A673 (cell line): ENCODE data around the gene VDAC1. TPM values are rescaled to one million over a fixed set of nuclear protein-coding genes. Genes with fewer than 3 reads are reported as not detected.

ENCODE experiments used
- BruUV-seq: library from RNA; stranded (reverse); fragments of 400-500 nt; replicated peaks from 2 replicates; lab custom pipeline; 2021; lab: Mats Ljungman, UMichigan
- CTCF ChIA-PET: fragments of 300-600 bp; sonication (Branson Sonifier 250); formaldehyde crosslinking; loops from one replicate; lab custom pipeline; 2022; ENCODE audit warnings: antibody characterized with exemption; lab: Charles Lee
- POLR2A ChIA-PET: fragments of 300-600 bp; sonication (Branson Sonifier 250); formaldehyde crosslinking; loops from one replicate; lab custom pipeline; 2022; ENCODE audit warnings: antibody characterized with exemption; ENCODE audit not compliant: low non-redundant PET; lab: Charles Lee
- DNase-seq: peaks from one replicate; pipeline ENCODE4 v3.0.0-alpha.2; 2015; ENCODE audit warnings: low spot score
- H3K27ac ChIP-seq: fragments of 200-600 bp; sonication (generic); 2 replicates; pipeline ENCODE4 v1.5.1; 2016; ENCODE audit warnings: mixed run types, low read depth, mild to moderate bottlenecking, mixed read lengths, antibody characterized with exemption, low read length; ENCODE audit not compliant: poor library complexity, severe bottlenecking
- H3K27me3 ChIP-seq: fragments of 200-600 bp; sonication (generic); replicated peaks from 2 replicates; pipeline ENCODE4 v1.6.1; 2017; ENCODE audit warnings: mixed run types, low read depth, mild to moderate bottlenecking, mixed read lengths, antibody characterized with exemption, low read length; ENCODE audit not compliant: insufficient read depth, poor library complexity
- H3K36me3 ChIP-seq: fragments of 200-600 bp; sonication (generic); 2 replicates; pipeline ENCODE4 v1.6.1; 2016; ENCODE audit warnings: mixed run types, mild to moderate bottlenecking, mixed read lengths, antibody characterized with exemption, low read length; ENCODE audit not compliant: insufficient read depth, poor library complexity, severe bottlenecking
- H3K4me1 ChIP-seq: fragments of 200-600 bp; sonication (generic); 2 replicates; pipeline ENCODE4 v1.6.1; 2017; ENCODE audit warnings: mixed run types, mild to moderate bottlenecking, mixed read lengths, antibody characterized with exemption, low read length; ENCODE audit not compliant: insufficient read depth, poor library complexity, severe bottlenecking
- H3K4me3 ChIP-seq: fragments of 200-600 bp; sonication (generic); 2 replicates; pipeline ENCODE4 v1.5.1; 2016; ENCODE audit warnings: low read depth, mixed run types, mild to moderate bottlenecking, mixed read lengths, low read length; ENCODE audit not compliant: poor library complexity, severe bottlenecking
- H3K9me3 ChIP-seq: fragments of 200-600 bp; sonication (generic); 2 replicates; pipeline ENCODE4 v1.6.1; 2016; ENCODE audit warnings: mixed run types, low read depth, mild to moderate bottlenecking, mixed read lengths, antibody characterized with exemption, low read length; ENCODE audit not compliant: poor library complexity, severe bottlenecking
- EZH2 ChIP-seq: fragments of 200-600 bp; sonication (generic); IDR thresholded peaks from 2 replicates; pipeline ENCODE4 v1.6.1; 2017; ENCODE audit warnings: borderline replicate concordance, low read depth, mild to moderate bottlenecking, mixed read lengths, antibody characterized with exemption, low read length; ENCODE audit not compliant: poor library complexity, severe bottlenecking
- intact Hi-C: fragments of 100-400 bp; cut with micrococcal nuclease; formaldehyde crosslinking; loops from one replicate; pipeline ENCODE4 v1.10.0; 2022; ENCODE audit not compliant: unreplicated experiment
- total RNA-seq: library from RNA; stranded (reverse); gene quantifications from 2 replicates; pipeline ENCODE4 v1.2.3, GENCODE V29; 2021
- TF ChIP-seq, protein P1 (sequence below): fragments of 300-800, 200-600 bp; sonication (generic); conservative IDR thresholded peaks from 2 replicates; pipeline ENCODE4 v1.5.1; 2017; ENCODE audit warnings: low read depth, mild to moderate bottlenecking, antibody characterized with exemption, low read length, moderate library complexity, mixed read lengths

Gene VDAC1
- total RNA-seq, 1 experiment from 2014 or later = 367 TPM

DNA sequence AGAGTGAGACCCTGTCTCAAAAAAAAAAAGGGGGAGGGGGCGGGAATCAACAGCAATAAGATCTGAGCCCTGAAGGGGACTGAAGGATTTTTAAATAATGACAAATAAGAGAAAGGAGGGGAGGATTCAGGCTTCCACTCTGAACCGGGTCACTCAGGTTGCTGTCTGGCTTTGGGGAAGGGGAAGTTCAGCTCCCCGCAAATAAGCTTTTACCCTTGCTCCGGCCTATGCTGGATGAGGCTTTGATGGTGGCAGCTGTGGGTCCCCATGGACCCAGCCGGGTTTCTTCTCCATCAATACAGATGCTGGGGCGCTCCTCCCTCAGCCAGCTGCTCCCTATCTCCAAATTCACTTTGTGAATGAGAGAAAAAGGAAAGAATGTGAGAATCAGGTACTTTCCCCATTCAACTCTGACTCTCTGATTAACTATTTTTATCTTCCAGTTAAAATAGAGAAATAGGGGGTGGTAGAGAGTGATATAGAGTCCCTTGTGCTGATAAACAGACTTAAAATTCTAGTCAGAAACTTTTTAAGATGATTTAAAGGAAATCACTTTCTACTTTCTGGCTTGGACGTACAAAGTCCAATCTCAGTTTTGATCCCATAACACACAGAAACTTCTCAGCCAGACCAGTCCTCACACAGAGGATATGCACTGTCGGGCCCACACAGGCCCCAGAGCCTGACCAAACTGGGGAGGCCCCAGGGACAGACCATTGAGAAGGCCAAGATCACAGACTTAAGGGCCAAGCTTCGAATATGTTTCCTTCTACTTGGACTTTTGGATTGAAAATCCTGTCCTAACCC lies 76.0 kb downstream of the VDAC1 start:
- H3K9me3 ChIP-seq = no peaks in the 10 kb centered on the region
- POLR2A ChIA-PET = no interaction called here
- DNase-seq = no peak
- H3K36me3 ChIP-seq = no peaks in the 10 kb centered on the region
- H3K4me1 ChIP-seq = peaks cover 29% of the 10 kb centered on the region
- H3K4me3 ChIP-seq = no peak overlapping the region
- no peak for TF ChIP-seq EZH2
- TF ChIP-seq, protein P1, sequence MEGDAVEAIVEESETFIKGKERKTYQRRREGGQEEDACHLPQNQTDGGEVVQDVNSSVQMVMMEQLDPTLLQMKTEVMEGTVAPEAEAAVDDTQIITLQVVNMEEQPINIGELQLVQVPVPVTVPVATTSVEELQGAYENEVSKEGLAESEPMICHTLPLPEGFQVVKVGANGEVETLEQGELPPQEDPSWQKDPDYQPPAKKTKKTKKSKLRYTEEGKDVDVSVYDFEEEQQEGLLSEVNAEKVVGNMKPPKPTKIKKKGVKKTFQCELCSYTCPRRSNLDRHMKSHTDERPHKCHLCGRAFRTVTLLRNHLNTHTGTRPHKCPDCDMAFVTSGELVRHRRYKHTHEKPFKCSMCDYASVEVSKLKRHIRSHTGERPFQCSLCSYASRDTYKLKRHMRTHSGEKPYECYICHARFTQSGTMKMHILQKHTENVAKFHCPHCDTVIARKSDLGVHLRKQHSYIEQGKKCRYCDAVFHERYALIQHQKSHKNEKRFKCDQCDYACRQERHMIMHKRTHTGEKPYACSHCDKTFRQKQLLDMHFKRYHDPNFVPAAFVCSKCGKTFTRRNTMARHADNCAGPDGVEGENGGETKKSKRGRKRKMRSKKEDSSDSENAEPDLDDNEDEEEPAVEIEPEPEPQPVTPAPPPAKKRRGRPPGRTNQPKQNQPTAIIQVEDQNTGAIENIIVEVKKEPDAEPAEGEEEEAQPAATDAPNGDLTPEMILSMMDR = no peak
- no TSS peak for BruUV-seq
- H3K27ac ChIP-seq = no peak overlapping the region
- CTCF ChIA-PET = no interaction called here
- H3K27me3 ChIP-seq = no peaks in the 10 kb centered on the region
- intact Hi-C loops = no loop called here

DNA sequence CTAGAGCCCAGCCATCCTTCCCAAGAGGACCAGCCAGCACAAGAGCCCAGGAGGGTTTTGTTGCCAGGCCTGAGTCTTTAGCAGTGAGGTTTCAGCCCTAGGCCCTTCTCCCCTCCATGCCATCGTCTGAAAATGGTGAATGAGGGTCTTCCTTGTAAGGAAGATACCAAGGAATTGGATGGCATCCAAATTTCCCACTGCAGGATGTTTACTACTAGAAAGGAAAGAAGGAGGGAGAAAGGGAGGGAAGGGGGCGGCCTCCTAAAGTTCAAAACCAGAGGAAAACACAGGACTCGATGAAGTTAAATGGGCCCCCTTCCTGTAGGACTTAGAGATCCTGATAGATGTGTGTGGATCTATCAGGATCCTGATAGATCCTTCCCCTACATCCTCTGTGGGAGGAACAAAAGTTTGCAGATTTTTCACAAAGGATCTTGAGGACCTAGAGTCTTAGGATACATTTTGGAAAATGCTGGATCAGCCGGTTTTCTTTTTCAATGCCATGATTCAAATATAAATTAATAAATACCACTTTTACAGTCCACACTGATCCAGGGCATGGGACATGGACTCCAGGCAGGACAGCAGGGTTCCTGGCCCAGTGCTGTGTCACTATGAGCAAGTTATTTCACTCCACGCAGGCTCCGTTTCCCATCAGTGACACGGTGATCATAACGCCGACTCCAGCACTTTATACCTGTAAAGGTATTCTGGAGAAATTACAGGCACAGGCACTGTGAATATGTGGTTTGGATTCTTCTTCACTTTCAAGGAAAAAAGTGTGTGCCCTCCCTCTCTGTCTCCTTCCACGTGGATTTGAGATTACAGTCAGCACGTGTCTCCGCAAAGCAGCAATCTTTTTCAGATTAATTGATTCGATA lies 77.2 kb downstream of the VDAC1 start:
- intact Hi-C loops = no loop called here
- no peaks in the 10 kb centered on the region for H3K27me3 ChIP-seq
- DNase-seq = no peak
- POLR2A ChIA-PET = no interaction called here
- no TSS peak for BruUV-seq
- H3K4me3 ChIP-seq = no peak overlapping the region
- TF ChIP-seq, protein P1 = no peak
- TF ChIP-seq EZH2 = no peak
- H3K27ac ChIP-seq = peak overlapping the region; percentile 26
- H3K4me1 ChIP-seq = peaks cover 30% of the 10 kb centered on the region
- CTCF ChIA-PET = no interaction called here
- no peaks in the 10 kb centered on the region for H3K36me3 ChIP-seq
- H3K9me3 ChIP-seq = no peaks in the 10 kb centered on the region

DNA sequence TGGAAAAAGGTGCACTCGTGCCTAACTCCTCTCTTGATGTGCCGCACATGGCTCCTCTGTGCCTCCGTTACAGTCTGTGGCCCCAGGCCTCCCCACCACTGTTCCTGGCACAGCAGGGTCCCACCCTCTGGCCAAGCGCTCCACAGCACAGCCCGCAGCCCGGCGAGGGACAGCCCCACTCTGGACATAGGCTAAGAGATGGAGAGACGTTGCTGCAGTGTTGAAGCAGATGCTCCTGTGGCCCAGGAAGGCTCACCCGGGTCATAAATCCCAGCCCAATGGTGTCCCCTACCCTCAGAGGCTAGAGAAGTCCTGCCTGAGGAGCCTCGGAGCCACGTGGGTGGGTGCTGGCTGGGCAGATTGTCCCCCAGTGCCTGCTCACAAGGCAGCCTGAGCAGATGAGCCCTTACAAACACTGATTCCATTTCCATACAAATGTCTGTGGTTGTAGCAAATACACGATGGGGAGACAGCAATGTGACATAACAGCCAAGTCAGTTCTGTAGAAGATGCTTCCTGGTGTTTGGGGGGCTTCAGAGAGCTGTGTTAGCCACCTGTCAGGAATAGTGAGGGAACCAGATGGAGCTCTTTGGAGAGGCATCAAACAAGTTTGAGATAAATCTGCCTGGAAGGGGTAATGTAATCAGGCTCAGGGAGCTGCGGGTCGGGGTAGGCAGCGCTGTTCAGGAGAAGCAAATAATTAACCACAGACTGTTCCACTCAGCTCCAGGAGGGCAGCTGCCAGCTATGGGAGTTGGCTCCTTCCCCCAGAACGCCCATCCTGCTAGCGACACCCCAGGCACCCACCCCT lies 78.1 kb downstream of the VDAC1 start:
- Histone ChIP-seq H3K27me3 (no peaks in the 10 kb centered on the region), H3K9me3 (no peaks in the 10 kb centered on the region), H3K4me1 (peaks cover 30% of the 10 kb centered on the region), H3K27ac (peak overlapping the region; percentile 26), H3K4me3 (no peak overlapping the region), H3K36me3 (no peaks in the 10 kb centered on the region)
- no peak for TF ChIP-seq EZH2
- TF ChIP-seq, protein P1 = no peak
- ChIA-PET CTCF (no interaction called here), POLR2A (no interaction called here)
- no peak for DNase-seq
- BruUV-seq = no TSS peak
- intact Hi-C loops = no loop called here
